ENCODE measurements around the gene ANXA1.

The ANXA1 gene, protein sequence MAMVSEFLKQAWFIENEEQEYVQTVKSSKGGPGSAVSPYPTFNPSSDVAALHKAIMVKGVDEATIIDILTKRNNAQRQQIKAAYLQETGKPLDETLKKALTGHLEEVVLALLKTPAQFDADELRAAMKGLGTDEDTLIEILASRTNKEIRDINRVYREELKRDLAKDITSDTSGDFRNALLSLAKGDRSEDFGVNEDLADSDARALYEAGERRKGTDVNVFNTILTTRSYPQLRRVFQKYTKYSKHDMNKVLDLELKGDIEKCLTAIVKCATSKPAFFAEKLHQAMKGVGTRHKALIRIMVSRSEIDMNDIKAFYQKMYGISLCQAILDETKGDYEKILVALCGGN
- total RNA-seq: 1,148 to 1,861 reads per million in 2 donors

GRCh38 chr9:73151653-73152542 lies at the start of gene ANXA1:
Gene ANXA1, plus strand, starts transcription at chr9:73151865. Its CDS starts 6,671 bp downstream, at chr9:73158536.
- DNase-seq: peak in 2 of 5 experiments; percentile 59 to 71

GRCh38 chr9:73104342-73104741 lies 47.3 kb upstream of the ANXA1 start:
- no peak for DNase-seq

DNA sequence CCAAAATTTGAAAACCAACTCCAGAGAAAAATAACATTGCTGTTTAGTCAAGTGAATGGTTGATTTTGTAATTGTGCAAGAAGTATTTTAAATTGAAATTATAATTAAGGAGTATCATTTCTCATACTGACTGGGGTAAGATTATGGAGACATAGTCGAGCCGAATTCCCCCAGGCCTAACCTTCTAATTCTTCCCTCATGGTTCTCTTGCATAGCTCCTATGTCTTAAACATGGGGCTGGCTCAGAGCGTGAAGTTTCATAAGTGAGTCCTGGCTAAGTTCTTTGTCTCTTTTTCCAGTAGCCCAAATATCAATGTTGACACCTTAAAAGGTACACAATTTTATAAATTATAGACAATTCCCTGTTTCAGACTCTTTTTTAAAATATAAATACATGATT lies 46.7 kb upstream of the ANXA1 start:
- DNase-seq: no peak

- DNase-seq: peak in 4 of 5 experiments; percentile 29 to 77 (median 46)
Observed at GRCh38 chr9:73107489-73108069, 44.1 kb upstream of the ANXA1 start.

DNA sequence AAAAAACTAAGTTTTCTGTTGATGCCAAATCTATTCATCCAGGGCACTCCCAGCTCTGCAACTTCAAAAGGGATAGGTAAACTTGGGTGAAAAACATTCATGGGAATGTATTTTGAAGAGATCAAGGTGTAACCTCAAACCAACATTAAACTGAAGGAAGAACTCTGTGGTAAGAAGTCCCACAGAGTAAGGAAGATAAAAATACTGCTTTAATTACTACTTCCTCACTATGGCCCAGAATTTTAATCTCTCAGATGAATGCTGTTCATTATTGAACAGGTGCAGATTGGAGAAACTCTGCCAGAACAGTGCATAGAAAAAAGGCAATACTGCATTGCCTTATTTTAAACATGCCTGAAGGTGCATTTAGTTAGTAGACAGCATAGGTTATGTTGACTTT lies 37.6 kb upstream of the ANXA1 start:
- DNase-seq: no peak

DNA sequence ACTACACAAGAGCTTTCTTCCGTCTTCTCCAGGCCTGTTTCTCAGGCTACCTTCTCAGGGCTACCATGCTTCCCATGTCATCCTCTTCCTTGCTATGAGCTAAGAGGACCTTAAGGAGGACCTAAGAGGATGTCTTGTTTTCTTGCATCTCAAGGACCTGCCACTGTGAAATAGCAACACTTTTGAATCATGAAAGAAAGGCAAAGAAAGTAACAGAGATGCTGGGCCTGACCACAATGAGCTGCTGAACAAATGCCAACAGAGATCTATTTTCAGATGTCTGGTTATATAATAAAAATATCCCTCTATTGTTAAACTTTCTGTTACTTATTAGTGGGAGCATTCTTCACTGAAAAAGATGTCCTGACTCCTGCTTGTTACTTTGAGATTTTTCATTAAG lies 36.7 kb upstream of the ANXA1 start:
- peak in 1 of 5 experiments; percentile 32 for DNase-seq

DNA sequence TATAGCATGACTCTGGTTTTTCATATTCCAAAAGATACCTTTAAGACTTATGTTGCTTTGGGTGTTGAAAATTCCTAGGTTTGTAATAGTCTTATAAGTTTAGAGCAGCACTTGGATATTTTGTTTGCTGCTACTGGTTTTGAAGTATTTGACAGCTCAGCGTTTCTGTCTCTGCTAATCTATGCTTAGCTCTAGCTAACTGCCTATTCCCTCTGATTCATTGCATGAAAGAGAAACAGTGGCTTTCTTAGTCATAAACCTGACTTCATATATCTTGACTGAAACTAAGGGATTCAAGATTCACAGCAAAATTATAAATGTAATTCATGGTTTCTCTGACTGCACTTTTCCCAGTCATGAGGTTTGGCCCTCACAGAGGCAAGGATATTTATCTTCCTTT lies 35.6 kb upstream of the ANXA1 start:
- DNase-seq: peak in 1 of 5 experiments; percentile 73

- DNase-seq: no peak
Observed at GRCh38 chr9:73116880-73117279, 34.8 kb upstream of the ANXA1 start.

DNA sequence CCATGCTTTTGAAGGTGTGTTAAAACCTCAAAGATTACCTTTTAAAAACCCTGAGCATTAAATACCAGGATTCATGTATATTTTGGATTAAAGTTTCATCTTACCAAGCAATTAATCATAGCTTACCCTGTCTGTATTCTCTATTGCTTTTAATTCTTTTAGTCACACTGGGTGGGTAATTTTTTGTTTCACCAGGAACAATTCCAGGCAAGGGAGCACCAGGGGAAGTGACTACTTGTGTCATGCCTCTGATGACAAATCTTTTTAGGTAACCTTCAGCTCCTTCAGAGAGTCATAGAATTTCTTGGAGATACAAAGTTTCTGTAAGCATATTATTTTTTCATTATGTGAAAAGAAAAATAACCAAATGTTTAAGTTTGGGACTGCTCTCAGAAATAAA lies 33.4 kb upstream of the ANXA1 start:
- DNase-seq: no peak

DNA sequence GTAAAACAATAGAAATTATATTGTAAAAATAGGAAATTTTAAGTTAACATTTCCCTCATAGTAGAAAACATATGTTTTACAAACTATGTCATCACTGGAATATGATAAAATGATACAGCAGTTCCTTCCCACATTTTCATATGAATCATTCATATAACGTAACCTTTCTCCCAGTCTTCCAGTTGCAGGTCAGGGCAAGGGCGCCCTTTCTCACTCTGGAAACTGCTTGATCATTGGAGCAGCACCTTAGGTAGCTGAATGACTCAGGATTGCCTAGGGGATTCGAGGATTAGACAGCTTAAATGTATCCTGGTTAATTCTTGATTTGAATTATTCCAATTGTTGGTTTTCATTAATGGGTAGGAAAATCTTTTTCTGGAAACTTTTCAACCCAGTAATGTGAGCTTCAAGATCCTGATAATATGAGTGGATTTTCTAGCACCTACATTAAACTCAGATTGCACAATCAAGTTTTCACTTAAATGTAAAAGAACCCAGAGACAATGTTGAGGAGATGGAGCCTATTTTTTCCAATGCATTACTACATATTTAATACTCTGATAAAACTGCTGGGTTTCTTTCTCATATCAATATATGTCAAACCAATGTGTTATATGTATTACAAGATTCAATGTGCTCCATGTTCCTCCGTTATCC lies 32.6 kb upstream of the ANXA1 start:
- DNase-seq: no peak

DNA sequence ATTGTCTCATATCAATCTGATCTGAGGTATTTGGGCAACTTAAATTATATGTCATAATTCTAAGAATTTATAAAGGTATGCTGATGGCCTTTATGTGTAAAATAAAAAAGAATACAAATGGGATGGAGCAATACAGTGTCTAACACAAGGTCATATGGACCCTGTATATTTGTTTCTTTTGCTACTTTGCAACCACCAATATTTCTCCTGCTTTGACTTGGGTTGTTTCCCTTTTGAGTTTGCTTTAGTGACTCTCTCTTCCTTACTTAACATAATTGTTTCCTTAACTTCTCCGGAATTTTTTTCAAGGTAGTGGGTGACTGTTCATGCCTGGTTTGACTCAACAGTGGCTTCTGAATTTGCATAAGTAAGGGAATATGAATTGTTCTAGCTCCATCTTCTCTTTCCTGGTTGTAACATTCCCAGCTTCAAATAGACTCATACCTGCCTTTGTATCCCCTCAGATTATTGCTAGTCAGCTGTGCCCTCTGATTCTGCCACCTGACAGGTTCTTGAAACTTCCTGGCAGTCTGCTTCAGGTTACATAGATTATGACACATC lies 30.2 kb upstream of the ANXA1 start:
- DNase-seq: no peak

DNA sequence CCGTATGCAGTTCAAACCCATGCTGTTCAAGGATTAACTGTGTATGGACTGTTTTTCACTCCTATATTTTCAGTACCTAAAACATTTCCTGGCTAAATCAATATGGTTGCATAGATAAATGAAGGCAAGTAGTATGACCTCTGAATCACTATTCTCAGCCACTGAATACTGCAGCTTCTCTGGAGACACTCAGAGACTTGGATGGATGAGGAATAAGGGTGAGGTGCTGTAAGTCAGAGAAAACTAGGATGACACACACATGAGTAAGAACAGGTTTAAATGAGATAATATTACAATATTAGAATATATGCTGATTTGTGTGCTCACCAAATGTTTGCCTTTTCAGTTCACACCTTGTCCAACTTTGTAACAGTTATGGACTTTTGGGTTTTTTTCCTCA lies 26.0 kb upstream of the ANXA1 start:
- no peak for DNase-seq

DNA sequence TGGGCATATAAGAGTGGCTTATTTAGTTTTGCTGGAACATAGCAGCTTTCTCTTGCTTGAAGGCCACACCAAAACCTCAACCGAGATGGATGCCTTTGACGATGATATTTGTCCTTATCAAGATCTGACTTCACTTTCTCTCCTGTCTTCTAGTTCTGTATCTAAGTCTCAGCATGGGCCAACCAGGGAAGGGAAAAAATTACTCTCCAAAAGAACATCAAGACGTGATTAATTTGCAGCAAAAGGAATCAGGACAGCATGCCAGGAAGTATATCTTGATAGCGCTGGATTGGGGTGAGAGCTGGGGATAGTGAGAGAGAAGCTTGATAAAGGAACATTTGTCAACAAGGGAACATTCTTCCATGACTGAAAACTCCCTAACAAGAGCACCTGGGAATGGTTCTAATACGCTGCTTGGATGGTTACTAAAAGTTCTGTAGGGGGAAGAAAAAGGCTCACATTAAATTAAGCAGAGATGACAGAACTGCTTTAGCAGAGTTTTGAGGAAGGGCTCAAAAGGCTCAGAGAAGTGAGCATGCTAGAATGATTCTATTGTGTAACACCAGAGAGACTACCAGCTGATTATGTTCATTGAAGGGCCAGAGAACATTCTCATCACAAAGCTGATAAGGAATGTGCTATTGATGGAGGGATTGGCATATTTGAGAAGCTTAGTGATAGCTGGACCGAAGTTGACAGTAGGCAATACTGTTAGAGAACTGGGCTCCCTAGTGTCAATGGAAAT lies 21.6 kb upstream of the ANXA1 start:
- peak in 1 of 5 experiments; percentile 63 for DNase-seq

- no peak for DNase-seq
Observed at GRCh38 chr9:73131461-73131860, 20.2 kb upstream of the ANXA1 start.

DNA sequence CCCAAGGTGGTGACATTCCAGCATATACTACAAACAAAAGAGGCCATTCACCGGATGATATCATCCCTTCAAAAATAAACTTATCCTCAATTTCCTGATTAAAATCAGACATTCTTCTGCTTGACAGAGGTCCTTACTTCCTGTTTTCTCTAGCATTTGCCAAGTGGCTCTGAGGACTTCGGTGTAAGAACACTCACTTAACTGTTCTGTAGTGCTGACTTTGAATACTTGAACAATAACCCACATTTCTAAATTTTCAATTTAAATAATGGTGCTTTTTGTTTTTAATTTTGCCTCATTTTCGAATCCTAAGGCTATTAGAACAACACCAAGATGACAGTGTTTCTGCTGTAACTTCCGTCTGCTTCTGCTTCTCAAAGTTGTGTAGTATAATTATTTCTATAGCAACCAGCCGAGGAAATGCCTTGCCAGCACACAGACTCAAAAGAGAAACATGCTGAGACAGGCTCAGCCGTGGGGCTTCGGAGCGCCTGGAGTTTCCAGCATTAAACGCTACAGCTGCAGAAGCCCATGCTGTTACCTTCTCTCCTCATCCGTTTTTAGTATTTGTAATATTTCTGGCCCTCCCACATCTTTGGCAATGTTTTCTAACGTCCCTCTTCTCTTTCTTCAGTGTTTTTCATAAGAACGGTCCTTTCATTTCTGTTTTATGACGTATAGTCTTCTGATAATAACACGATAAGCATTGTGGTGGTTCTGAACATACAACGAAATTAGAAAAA lies 19.5 kb upstream of the ANXA1 start:
- peak; percentile 24 to 91 (median 65) for DNase-seq

DNA sequence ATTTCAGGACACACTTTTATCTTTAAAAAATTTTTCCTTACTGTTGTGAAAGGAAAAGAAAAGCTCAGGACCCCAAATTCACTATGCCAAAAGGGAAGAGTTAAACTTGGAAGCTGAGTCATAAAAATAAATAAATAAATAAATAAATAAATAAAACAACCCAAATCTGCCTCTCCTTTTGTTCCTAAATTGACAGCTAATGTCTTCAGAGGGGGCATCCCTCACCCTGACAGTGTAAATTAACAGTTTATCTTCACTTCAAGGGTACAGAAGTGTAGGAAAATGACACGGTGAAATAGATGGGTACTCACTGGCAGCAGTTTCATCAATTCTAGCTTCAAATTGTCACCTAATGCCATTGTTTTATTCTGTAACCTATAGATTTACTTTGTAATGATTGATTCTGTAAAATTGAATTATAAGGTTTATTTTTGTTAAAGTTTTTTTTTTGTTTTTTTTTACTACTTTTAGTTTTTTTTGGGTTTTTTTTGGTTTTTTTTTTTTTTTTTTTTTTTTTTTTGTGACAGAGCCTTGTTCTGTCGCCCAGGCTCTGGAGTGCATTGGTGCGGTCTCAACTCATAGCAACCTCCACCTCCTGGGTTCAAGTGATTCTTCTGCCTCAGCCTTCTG lies 18.5 kb upstream of the ANXA1 start:
- DNase-seq: peak in 1 of 5 experiments; percentile 13

DNA sequence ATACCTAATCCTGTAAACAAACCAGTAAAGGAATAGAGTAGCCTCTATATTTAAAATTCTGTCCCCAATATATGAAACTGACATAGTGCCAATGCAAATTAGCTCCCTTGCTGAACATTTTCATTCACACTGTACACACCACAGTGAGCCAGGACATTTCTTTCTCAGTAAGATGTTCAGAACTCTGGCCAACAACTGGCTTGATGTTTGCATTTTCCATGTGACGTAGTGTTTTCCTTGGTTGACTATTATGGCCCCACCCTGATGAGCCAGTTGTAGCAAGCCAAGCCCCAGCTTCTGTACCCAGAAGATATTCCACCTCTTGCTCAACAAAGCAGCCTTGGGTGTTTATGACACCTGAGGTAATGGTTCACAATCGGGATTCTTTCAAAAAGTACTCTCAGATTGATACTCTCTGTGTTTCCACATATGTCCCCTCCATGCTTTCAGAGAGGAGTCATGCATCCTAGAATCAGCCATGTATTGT lies 17.7 kb upstream of the ANXA1 start:
- DNase-seq: no peak

DNA sequence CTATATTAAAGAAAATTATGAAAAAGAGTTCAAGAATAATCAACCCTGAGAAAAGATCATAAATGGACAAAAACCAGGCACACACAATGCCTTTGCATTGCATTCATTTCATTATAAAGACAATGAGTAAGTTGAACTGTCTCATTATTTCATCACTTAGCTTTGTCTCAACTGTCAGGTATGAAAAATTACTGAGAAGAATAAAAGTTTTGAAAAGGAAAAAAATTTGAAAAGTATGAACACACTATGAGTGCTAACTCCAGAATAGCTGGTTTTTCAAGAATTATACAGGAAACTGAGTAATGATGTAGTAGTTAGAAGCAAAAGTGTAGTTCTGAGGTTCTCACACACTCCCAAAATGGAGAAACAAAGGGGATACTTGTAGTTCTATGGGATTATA lies 16.3 kb upstream of the ANXA1 start:
- DNase-seq: no peak

GRCh38 chr9:73137286-73137899 lies 14.3 kb upstream of the ANXA1 start:
- DNase-seq: no peak

- DNase-seq: no peak
Observed at GRCh38 chr9:73137914-73138313, 13.8 kb upstream of the ANXA1 start.
